Chondrocyte (in vitro differentiated cells): ENCODE results near the gene FSIP1. TPM values are rescaled to one million over a fixed set of nuclear protein-coding genes. Genes with fewer than 3 reads are reported as not detected.

ENCODE experiments used
- DNase-seq: peaks from one replicate; pipeline ENCODE4 v3.0.0; 2021; ENCODE audit warnings: mixed read lengths, low spot score
- H3K27ac Mint-ChIP-seq: one replicate; pipeline ENCODE4 v1.8.0; 2021; ENCODE audit warnings: mild to moderate bottlenecking, moderate library complexity, mixed read lengths; ENCODE audit not compliant: unreplicated experiment
- H3K27me3 Mint-ChIP-seq: 2 replicates; pipeline ENCODE4 v1.8.0; 2021; ENCODE audit warnings: low read depth, mixed read lengths
- H3K36me3 Mint-ChIP-seq: 2 replicates; pipeline ENCODE4 v1.8.0; 2021; ENCODE audit warnings: low read depth, mixed read lengths
- H3K4me1 Mint-ChIP-seq: 2 replicates; pipeline ENCODE4 v1.8.0; 2021; ENCODE audit warnings: low read depth, mild to moderate bottlenecking, mixed read lengths
- H3K4me3 Mint-ChIP-seq: one replicate; pipeline ENCODE4 v1.8.0; 2021; ENCODE audit warnings: mild to moderate bottlenecking, moderate library complexity, mixed read lengths; ENCODE audit not compliant: unreplicated experiment
- H3K9me3 Mint-ChIP-seq: 2 replicates; pipeline ENCODE4 v1.8.0; 2021; ENCODE audit warnings: low read depth, mixed read lengths
- CTCF ChIP-seq: fragments of 200-600 bp; sonication (generic); IDR thresholded peaks from 2 replicates; pipeline ENCODE4 v1.5.0; 2021; ENCODE audit warnings: antibody characterized with exemption, mild to moderate bottlenecking, moderate library complexity
- total RNA-seq: library from RNA; stranded (reverse); gene quantifications from 3 replicates; pipeline ENCODE4 v1.2.1, GENCODE V29; 2021

The FSIP1 gene
- total RNA-seq, 1 donor from 2014 or later, result 0.40 TPM

- Mint-ChIP-seq H3K27ac (peak overlapping the region; percentile 89), H3K4me1 (peaks cover 38% of the 10 kb centered on the region), H3K9me3 (peaks cover 12% of the 10 kb centered on the region), H3K4me3 (no peak overlapping the region), H3K36me3 (peaks cover 2% of the 10 kb centered on the region), H3K27me3 (no peaks in the 10 kb centered on the region)
- DNase-seq, result no peak
- TF ChIP-seq CTCF, result no peak
Observed at GRCh38 chr15:39748276-39748675, 34.4 kb downstream of the FSIP1 start.

GRCh38 chr15:39747326-39747725, 35.3 kb downstream of the FSIP1 start:
- TF ChIP-seq CTCF, result no peak
- no peak for DNase-seq
- Mint-ChIP-seq H3K27ac (peak overlapping the region; percentile 95), H3K9me3 (peaks cover 12% of the 10 kb centered on the region), H3K36me3 (peaks cover 2% of the 10 kb centered on the region), H3K4me3 (no peak overlapping the region), H3K4me1 (peaks cover 33% of the 10 kb centered on the region), H3K27me3 (no peaks in the 10 kb centered on the region)

GRCh38 chr15:39746714-39747276, 35.8 kb downstream of the FSIP1 start:
- Mint-ChIP-seq H3K4me1 (peaks cover 31% of the 10 kb centered on the region), H3K4me3 (no peak overlapping the region), H3K27me3 (no peaks in the 10 kb centered on the region), H3K36me3 (peaks cover 2% of the 10 kb centered on the region), H3K9me3 (peaks cover 12% of the 10 kb centered on the region), H3K27ac (peak overlapping the region; percentile 95)
- TF ChIP-seq CTCF, result no peak
- DNase-seq, result no peak

GRCh38 chr15:39746176-39746575, 36.5 kb downstream of the FSIP1 start:
- H3K27me3 Mint-ChIP-seq, result no peaks in the 10 kb centered on the region
- no peak for TF ChIP-seq CTCF
- no peak overlapping the region for H3K4me3 Mint-ChIP-seq
- DNase-seq, result no peak
- peak overlapping the region; percentile 38 for H3K27ac Mint-ChIP-seq
- H3K4me1 Mint-ChIP-seq, result peaks cover 32% of the 10 kb centered on the region
- H3K36me3 Mint-ChIP-seq, result no peaks in the 10 kb centered on the region
- peaks cover 8% of the 10 kb centered on the region for H3K9me3 Mint-ChIP-seq

GRCh38 chr15:39745415-39745814, 37.2 kb downstream of the FSIP1 start:
- H3K27ac Mint-ChIP-seq, result no peak overlapping the region
- no peak for DNase-seq
- H3K27me3 Mint-ChIP-seq, result no peaks in the 10 kb centered on the region
- H3K9me3 Mint-ChIP-seq, result peaks cover 8% of the 10 kb centered on the region
- H3K4me3 Mint-ChIP-seq, result no peak overlapping the region
- TF ChIP-seq CTCF, result no peak
- no peaks in the 10 kb centered on the region for H3K36me3 Mint-ChIP-seq
- H3K4me1 Mint-ChIP-seq, result peaks cover 34% of the 10 kb centered on the region
